ENCODE data around the gene MARCHF6. TPM values are rescaled to one million over a fixed set of nuclear protein-coding genes. Genes with fewer than 3 reads are reported as not detected.

The MARCHF6 gene
- total and polyA plus RNA-seq, 9 of the 15 experiments (the other 6 are each of a cell fraction or from before 2014, with no cell fraction given): 74.1 to 456 (median 116) TPM

DNA sequence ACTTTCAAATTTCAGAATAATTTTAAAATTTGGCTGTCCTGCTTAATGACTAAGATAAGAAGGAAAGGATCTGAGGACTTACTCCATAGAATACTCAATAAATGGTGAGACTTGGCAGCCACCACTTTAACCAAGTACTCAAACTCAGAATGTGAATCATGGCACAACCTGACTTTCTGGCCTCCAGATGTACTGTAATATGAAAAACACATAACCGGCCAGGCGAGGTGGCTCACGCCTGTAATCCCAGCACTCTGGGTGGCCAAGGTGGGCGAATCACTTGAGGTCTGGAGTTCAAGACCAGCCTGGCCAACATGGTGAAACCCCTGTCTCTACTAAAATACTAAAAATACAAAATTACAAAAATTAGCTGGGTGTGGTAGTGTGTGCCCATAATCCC is 10.0 kb upstream of the MARCHF6 start:
- no peaks in the 10 kb centered on the region for H3K27me3 ChIP-seq (ENCODE audit: control insufficient read depth in 2 of 2, insufficient read depth in 2 of 2, low read length in 2 of 2)
- no peak overlapping the region for H3K4me2 ChIP-seq (ENCODE audit: insufficient read depth, low read length)
- POLR2A ChIA-PET: interaction anchor here (0.6 to 2.5 kb wide), 4 partner anchors 9 to 37 kb away, joined by 3 to 20 read pairs (median 4); partner anchors contain the start of gene MARCHF6
- TF ChIP-seq TAL1 (IDR thresholded peaks at IDR 0.05) (no peak), STAT5B (CRISPR knock-in tag; IDR thresholded peaks at IDR 0.05) (no peak), POU5F1 (IDR thresholded peaks at IDR 0.05; ENCODE audit: borderline replicate concordance, low read depth, low read length, partially characterized antibody) (no peak)
- TF ChIP-seq, protein P1, sequence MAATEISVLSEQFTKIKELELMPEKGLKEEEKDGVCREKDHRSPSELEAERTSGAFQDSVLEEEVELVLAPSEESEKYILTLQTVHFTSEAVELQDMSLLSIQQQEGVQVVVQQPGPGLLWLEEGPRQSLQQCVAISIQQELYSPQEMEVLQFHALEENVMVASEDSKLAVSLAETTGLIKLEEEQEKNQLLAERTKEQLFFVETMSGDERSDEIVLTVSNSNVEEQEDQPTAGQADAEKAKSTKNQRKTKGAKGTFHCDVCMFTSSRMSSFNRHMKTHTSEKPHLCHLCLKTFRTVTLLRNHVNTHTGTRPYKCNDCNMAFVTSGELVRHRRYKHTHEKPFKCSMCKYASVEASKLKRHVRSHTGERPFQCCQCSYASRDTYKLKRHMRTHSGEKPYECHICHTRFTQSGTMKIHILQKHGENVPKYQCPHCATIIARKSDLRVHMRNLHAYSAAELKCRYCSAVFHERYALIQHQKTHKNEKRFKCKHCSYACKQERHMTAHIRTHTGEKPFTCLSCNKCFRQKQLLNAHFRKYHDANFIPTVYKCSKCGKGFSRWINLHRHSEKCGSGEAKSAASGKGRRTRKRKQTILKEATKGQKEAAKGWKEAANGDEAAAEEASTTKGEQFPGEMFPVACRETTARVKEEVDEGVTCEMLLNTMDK (IDR thresholded peaks at IDR 0.05; ENCODE audit: borderline replicate concordance, insufficient read depth, low read depth, low read length, poor library complexity, severe bottlenecking): no peak
- no peaks in the 10 kb centered on the region for H3K9me1 ChIP-seq (ENCODE audit: control insufficient read depth, insufficient read depth, low read length)
- H3K9ac ChIP-seq (ENCODE audit: insufficient read depth in 1 of 2, low read depth in 2 of 2, low read length in 2 of 2): 0 out of 4 replicates have a peak overlapping the region, but pooled peaks of 1 of the 2 experiments have one; percentile 59
- H3K4me3 ChIP-seq: no peak overlapping the region
- DNase-seq (ENCODE audit: extremely low read depth in 1 of 4, low spot score in 3 of 4): no peak
- no peak for ATAC-seq
- no peaks in the 10 kb centered on the region for H4K20me1 ChIP-seq (replicated peaks; ENCODE audit: control insufficient read depth, insufficient read depth, low read length)
- CTCF ChIA-PET (ENCODE audit: low intra/inter-chr PET ratio): no interaction called here
- BruUV-seq (replicated peaks): no TSS peak
- H3K4me1 ChIP-seq (replicated peaks in 1 of 2; ENCODE audit: control insufficient read depth in 2 of 2, insufficient read depth in 2 of 2, low read length in 2 of 2): no peaks in the 10 kb centered on the region; a peak in 2 of 5 replicates
- H3K79me2 ChIP-seq (ENCODE audit: control insufficient read depth, insufficient read depth, low read length): no peaks in the 10 kb centered on the region
- H2AFZ ChIP-seq (ENCODE audit: low read depth, low read length): no peak overlapping the region
- WGBS (ENCODE audit: insufficient coverage, low coverage, missing lambda C conversion rate): 76% methylated on average over 4 of the region's 4 CpGs
- H3K36me3 ChIP-seq (ENCODE audit: control insufficient read depth, insufficient read depth, low read length): no peaks in the 10 kb centered on the region
- in situ Hi-C loops (cut with MboI) (no loop called here), intact Hi-C loops (cut with micrococcal nuclease) (no loop called here)
- H3K9me3 ChIP-seq (replicated peaks; ENCODE audit: control insufficient read depth, insufficient read depth, low read depth, low read length): no peaks in the 10 kb centered on the region
- no peak overlapping the region for H3K27ac ChIP-seq (ENCODE audit: extremely low read depth, low read depth, low read length)
- no peak for FAIRE-seq
